Measurements from ENCODE around the gene EBF3.

GRCh38 chr10:129935867-129936152, 28.3 kb downstream of the EBF3 start:
- TF ChIP-seq, protein P1, sequence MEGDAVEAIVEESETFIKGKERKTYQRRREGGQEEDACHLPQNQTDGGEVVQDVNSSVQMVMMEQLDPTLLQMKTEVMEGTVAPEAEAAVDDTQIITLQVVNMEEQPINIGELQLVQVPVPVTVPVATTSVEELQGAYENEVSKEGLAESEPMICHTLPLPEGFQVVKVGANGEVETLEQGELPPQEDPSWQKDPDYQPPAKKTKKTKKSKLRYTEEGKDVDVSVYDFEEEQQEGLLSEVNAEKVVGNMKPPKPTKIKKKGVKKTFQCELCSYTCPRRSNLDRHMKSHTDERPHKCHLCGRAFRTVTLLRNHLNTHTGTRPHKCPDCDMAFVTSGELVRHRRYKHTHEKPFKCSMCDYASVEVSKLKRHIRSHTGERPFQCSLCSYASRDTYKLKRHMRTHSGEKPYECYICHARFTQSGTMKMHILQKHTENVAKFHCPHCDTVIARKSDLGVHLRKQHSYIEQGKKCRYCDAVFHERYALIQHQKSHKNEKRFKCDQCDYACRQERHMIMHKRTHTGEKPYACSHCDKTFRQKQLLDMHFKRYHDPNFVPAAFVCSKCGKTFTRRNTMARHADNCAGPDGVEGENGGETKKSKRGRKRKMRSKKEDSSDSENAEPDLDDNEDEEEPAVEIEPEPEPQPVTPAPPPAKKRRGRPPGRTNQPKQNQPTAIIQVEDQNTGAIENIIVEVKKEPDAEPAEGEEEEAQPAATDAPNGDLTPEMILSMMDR (IDR thresholded peaks at IDR 0.05; ENCODE audit: poor library complexity): no peak
- no peak for TF ChIP-seq EZH2phosphoT487 (IDR thresholded peaks at IDR 0.05; ENCODE audit: low read depth, severe bottlenecking, unreplicated experiment)
